Calu3 (cell line): ENCODE data around the gene DNAH12. TPM values are rescaled to one million over a fixed set of nuclear protein-coding genes. Genes with fewer than 3 reads are reported as not detected.
A peak's percentile ranks its signal among the peaks of the same experiment; 100 is the strongest.

Source experiments
- BruUV-seq: library from RNA; stranded (reverse); fragments of 400-500 nt; replicated peaks from 2 replicates; lab custom pipeline; 2021; lab: Mats Ljungman, UMichigan
- CTCF ChIA-PET: fragments of 300-600 bp; sonication (Branson Sonifier 250); formaldehyde crosslinking; loops from one replicate; lab custom pipeline; 2022; ENCODE audit warnings: antibody characterized with exemption; lab: Charles Lee
- DNase-seq: peaks from one replicate; pipeline ENCODE4 v3.0.0; 2022
- H3K27ac Mint-ChIP-seq: one replicate; pipeline ENCODE4 v1.8.0; 2022; ENCODE audit warnings: mixed read lengths; ENCODE audit not compliant: unreplicated experiment
- H3K27me3 Mint-ChIP-seq: one replicate; pipeline ENCODE4 v1.8.0; 2022; ENCODE audit warnings: mixed read lengths; ENCODE audit not compliant: unreplicated experiment
- H3K36me3 Mint-ChIP-seq: one replicate; pipeline ENCODE4 v1.8.0; 2022; ENCODE audit warnings: mild to moderate bottlenecking, moderate library complexity, mixed read lengths; ENCODE audit not compliant: insufficient read depth, unreplicated experiment
- H3K4me1 Mint-ChIP-seq: one replicate; pipeline ENCODE4 v1.8.0; 2022; ENCODE audit warnings: mild to moderate bottlenecking, low read depth, mixed read lengths; ENCODE audit not compliant: unreplicated experiment
- H3K4me3 Mint-ChIP-seq: one replicate; pipeline ENCODE4 v1.8.0; 2022; ENCODE audit warnings: mild to moderate bottlenecking, low read depth, moderate library complexity, mixed read lengths; ENCODE audit not compliant: unreplicated experiment
- H3K9me3 Mint-ChIP-seq: one replicate; pipeline ENCODE4 v1.8.0; 2022; ENCODE audit warnings: low read depth, mixed read lengths; ENCODE audit not compliant: unreplicated experiment
- intact Hi-C: fragments of 100-400 bp; cut with micrococcal nuclease; formaldehyde crosslinking; loops from one replicate; pipeline ENCODE4 v1.10.0; 2022; ENCODE audit not compliant: unreplicated experiment
- total RNA-seq: library from RNA; stranded (reverse); gene quantifications from 2 replicates; pipeline ENCODE4 v1.2.3, GENCODE V29; 2022
- TF ChIP-seq, protein P1 (sequence below): fragments of 200-600 bp; IDR thresholded peaks from one replicate; pipeline ENCODE4 v1.8.0; 2022; ENCODE audit warnings: antibody characterized with exemption; ENCODE audit not compliant: unreplicated experiment

DNAH12 gene
- total RNA-seq, 1 experiment from 2014 or later, result 0.92 TPM

DNA sequence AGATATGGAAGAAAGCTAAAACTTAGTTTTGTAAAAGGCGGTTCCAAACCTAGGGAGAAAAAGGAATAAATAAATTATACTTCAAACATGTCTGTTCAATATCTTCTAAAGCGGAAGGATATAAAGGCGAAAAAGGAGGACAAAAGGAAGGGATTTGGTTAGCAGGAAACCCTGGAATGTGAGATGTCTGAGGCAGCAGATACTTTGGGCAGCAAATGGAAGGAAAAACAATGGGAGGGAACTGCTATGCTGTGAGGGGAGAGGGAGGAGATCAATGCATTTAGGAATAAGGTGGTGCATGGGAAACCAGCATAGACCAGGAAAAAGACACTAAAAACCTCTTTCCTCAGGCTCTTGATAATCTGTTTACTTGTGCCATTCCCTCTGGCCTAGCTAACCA, 120.8 kb downstream of the DNAH12 start:
- peaks cover 9% of the 10 kb centered on the region for H3K4me1 Mint-ChIP-seq
- intact Hi-C loops, result no loop called here
- H3K36me3 Mint-ChIP-seq, result no peaks in the 10 kb centered on the region
- peak overlapping the region; percentile 13 for H3K27ac Mint-ChIP-seq
- CTCF ChIA-PET, result no interaction called here
- TF ChIP-seq, protein P1, sequence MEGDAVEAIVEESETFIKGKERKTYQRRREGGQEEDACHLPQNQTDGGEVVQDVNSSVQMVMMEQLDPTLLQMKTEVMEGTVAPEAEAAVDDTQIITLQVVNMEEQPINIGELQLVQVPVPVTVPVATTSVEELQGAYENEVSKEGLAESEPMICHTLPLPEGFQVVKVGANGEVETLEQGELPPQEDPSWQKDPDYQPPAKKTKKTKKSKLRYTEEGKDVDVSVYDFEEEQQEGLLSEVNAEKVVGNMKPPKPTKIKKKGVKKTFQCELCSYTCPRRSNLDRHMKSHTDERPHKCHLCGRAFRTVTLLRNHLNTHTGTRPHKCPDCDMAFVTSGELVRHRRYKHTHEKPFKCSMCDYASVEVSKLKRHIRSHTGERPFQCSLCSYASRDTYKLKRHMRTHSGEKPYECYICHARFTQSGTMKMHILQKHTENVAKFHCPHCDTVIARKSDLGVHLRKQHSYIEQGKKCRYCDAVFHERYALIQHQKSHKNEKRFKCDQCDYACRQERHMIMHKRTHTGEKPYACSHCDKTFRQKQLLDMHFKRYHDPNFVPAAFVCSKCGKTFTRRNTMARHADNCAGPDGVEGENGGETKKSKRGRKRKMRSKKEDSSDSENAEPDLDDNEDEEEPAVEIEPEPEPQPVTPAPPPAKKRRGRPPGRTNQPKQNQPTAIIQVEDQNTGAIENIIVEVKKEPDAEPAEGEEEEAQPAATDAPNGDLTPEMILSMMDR, result no peak
- no peaks in the 10 kb centered on the region for H3K27me3 Mint-ChIP-seq
- DNase-seq, result no peak
- BruUV-seq, result no TSS peak
- H3K9me3 Mint-ChIP-seq, result no peaks in the 10 kb centered on the region
- no peak overlapping the region for H3K4me3 Mint-ChIP-seq

DNA sequence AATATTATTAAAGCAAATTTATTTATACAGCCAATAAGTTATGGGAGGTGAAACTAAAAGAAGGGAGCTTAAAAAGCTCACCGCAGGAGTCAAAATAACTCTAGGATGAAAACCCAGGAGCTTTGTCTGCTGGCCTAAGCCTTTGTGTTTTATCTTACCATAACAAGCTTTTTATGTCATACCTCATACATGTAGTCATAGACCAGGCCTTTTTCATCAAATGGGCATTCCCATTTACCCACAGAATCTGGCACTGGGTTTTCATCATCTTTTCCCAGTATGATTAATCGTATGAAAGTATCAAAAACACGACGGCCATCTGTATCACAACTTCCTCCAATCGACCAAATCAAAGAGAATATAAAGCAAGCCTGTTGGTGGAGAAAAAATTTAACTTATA, 122.8 kb downstream of the DNAH12 start:
- H3K27ac Mint-ChIP-seq, result peak overlapping the region; percentile 75
- intact Hi-C loops, result no loop called here
- H3K36me3 Mint-ChIP-seq, result no peaks in the 10 kb centered on the region
- TF ChIP-seq, protein P1, result no peak
- no peak overlapping the region for H3K4me3 Mint-ChIP-seq
- peaks cover 8% of the 10 kb centered on the region for H3K4me1 Mint-ChIP-seq
- no peaks in the 10 kb centered on the region for H3K27me3 Mint-ChIP-seq
- BruUV-seq, result no TSS peak
- H3K9me3 Mint-ChIP-seq, result no peaks in the 10 kb centered on the region
- DNase-seq, result no peak
- CTCF ChIA-PET, result interaction anchor here (1.0 to 1.1 kb wide), 2 partner anchors 23 to 35 kb away, joined by 3 to 9 read pairs; no protein-coding TSS in a partner anchor

DNA sequence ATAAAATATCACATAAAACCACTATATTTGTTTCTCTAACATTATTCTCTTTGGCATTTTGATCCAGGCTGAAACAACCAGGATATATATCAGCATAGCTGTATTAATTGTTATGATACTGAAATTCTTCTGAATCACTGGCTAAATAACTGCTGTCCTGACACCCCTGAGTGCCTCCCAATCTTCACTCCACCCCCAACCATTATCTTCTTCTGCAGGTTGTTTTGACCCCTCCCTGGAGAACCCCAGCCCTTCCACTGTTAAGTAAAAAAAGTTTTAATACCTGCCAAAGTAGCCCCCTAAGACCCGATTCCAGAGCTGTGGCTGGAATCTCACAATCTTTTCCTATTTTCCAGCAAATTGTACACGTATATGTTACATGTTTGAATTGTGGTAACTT, 124.1 kb downstream of the DNAH12 start:
- intact Hi-C loops, result no loop called here
- CTCF ChIA-PET, result no interaction called here
- TF ChIP-seq, protein P1, result no peak
- Mint-ChIP-seq H3K9me3 (no peaks in the 10 kb centered on the region), H3K4me3 (no peak overlapping the region), H3K27ac (no peak overlapping the region), H3K27me3 (no peaks in the 10 kb centered on the region), H3K36me3 (no peaks in the 10 kb centered on the region), H3K4me1 (no peaks in the 10 kb centered on the region)
- DNase-seq, result no peak
- no TSS peak for BruUV-seq

DNA sequence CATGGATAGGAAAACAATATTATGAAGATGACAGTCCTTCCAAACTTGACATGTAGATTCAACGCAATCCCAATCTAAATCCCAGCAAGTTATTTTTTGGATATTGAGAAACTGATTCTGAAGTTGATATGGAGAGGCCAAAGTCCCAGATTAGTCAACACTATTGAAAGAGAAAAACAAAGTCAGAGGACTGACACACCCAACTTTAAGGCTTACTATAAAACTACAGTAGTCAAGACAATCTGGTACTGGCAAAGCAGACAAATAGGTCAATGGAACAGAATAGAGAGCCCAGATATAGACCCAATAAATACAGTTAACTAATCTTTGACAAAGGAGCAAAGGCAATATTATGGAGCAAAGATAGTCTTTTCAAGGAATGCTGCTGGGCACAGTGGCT, 132.4 kb downstream of the DNAH12 start:
- Mint-ChIP-seq H3K9me3 (no peaks in the 10 kb centered on the region), H3K36me3 (no peaks in the 10 kb centered on the region), H3K27me3 (no peaks in the 10 kb centered on the region), H3K4me3 (no peak overlapping the region), H3K4me1 (no peaks in the 10 kb centered on the region), H3K27ac (no peak overlapping the region)
- CTCF ChIA-PET, result no interaction called here
- intact Hi-C loops, result no loop called here
- TF ChIP-seq, protein P1, result no peak
- DNase-seq, result no peak
- no TSS peak for BruUV-seq
